HepG2 (cell line): ENCODE data around the gene GATA3. TPM values are rescaled to one million over a fixed set of nuclear protein-coding genes. Genes with fewer than 3 reads are reported as not detected.

ENCODE experiments used
- ATAC-seq: fragments of 200-7000 bp; cut with Tn5 transposase; 3 replicates; pipeline ENCODE4 v1.9.1; 2020; ENCODE audit warnings: mild to moderate bottlenecking, moderate library complexity
- BruUV-seq: library from RNA; stranded (reverse); fragments of 400-500 nt; replicated peaks from 2 replicates; lab custom pipeline; 2021; lab: Mats Ljungman, UMichigan
- CTCF ChIA-PET: fragments of 300-600 bp; formaldehyde crosslinking; extraction: SDS; loops from one replicate; lab custom pipeline; 2021; ENCODE audit warnings: low total read pairs, inconsistent platforms, low intra/inter-chr PET ratio; lab: Yijun Ruan, JAX
- POLR2A ChIA-PET: fragments of 350-600 bp; sonication (Branson Sonifier 250); formaldehyde crosslinking; loops from one replicate; lab custom pipeline; 2020; ENCODE audit warnings: antibody characterized with exemption, inconsistent platforms; lab: Yijun Ruan, JAX
- DNase-seq: peaks from one replicate; pipeline ENCODE4 v3.0.0-alpha.2; 2015; ENCODE audit warnings: low spot score
- FAIRE-seq: peaks from 3 replicates; lab custom pipeline; 2011; peaks lifted over from hg19 to GRCh38; lab: Jason Lieb, UNC
- H2AFZ ChIP-seq: one replicate; pipeline ENCODE4 v1.6.1; 2011; ENCODE audit warnings: low read length, inconsistent platforms
- H3K27ac ChIP-seq: fragments of 300-600 bp; 3 replicates; pipeline ENCODE4 v1.8.0; 2011; ENCODE audit warnings: mixed run types, mild to moderate bottlenecking, mixed read lengths, low read length, inconsistent platforms; ENCODE audit not compliant: insufficient read depth; ENCODE audit errors: extremely low read length
- H3K27me3 ChIP-seq, 2 experiments: fragments of 200-600 bp in 1 of 2; 2 replicates in 1 of 2; 3 replicates in 1 of 2; pipeline versions ENCODE4 v1.6.0 to v1.8.0; 2011; ENCODE audit warnings: low read length in 2 of 2, mild to moderate bottlenecking in 2 of 2, moderate library complexity in 2 of 2, inconsistent platforms in 1 of 2; ENCODE audit not compliant: insufficient read depth in 2 of 2, control insufficient read depth in 1 of 2
- H3K36me3 ChIP-seq, 2 experiments: fragments of 200-600 bp in 1 of 2; replicated peaks in 1 of 2; 2 replicates in 1 of 2; 3 replicates in 1 of 2; pipeline versions ENCODE4 v1.5.1 to v1.8.0; 2011; ENCODE audit warnings: low read length in 2 of 2, inconsistent platforms in 1 of 2; ENCODE audit not compliant: insufficient read depth in 2 of 2, control insufficient read depth in 1 of 2
- H3K4me1 ChIP-seq: 2 replicates; pipeline ENCODE4 v1.5.1; 2012; ENCODE audit warnings: low read length, inconsistent platforms; ENCODE audit not compliant: insufficient read depth
- H3K4me2 ChIP-seq: 2 replicates; pipeline ENCODE4 v1.6.0; 2011; ENCODE audit warnings: low read depth, low read length, inconsistent platforms
- H3K4me3 ChIP-seq, 3 experiments: fragments of 200-600 bp in 1 of 3; sonication (generic), shearing (Covaris generic) in 1 of 3; replicated peaks in 1 of 3; 2 replicates each; pipeline ENCODE4 v1.5.1; 2011 to 2016; ENCODE audit warnings: low read length in 3 of 3, inconsistent platforms in 2 of 3, low read depth in 2 of 3, mild to moderate bottlenecking in 2 of 3, control low read depth in 1 of 3, mixed read lengths in 1 of 3; ENCODE audit not compliant: insufficient read depth in 1 of 3
- H3K79me2 ChIP-seq: one replicate; pipeline ENCODE4 v1.6.1; 2011; ENCODE audit warnings: low read length, inconsistent platforms; ENCODE audit not compliant: insufficient read depth
- H3K9ac ChIP-seq: 2 replicates; pipeline ENCODE4 v1.6.0; 2011; ENCODE audit warnings: mild to moderate bottlenecking, low read depth, low read length, inconsistent platforms; ENCODE audit not compliant: insufficient read depth
- H3K9me3 ChIP-seq: 2 replicates; pipeline ENCODE4 v1.5.1; 2012; ENCODE audit warnings: mild to moderate bottlenecking, low read length
- H4K20me1 ChIP-seq: 2 replicates; pipeline ENCODE4 v1.6.0; 2011; ENCODE audit warnings: inconsistent platforms, mild to moderate bottlenecking, low read length, moderate library complexity; ENCODE audit not compliant: insufficient read depth
- ESRRA ChIP-seq: sonication (generic); formaldehyde crosslinking; IDR thresholded peaks from 2 replicates; pipeline ENCODE4 v1.5.1; 2020; ENCODE audit warnings: mild to moderate bottlenecking, low read depth, missing genetic modification reagents
- FOXK2 ChIP-seq: fragments of 450-650 bp; IDR thresholded peaks from 2 replicates; pipeline ENCODE4 v1.6.1; 2016
- KAT8 ChIP-seq: IDR thresholded peaks from 2 replicates; pipeline ENCODE4 v1.6.1; 2016; ENCODE audit warnings: missing genetic modification reagents, missing compliant biosample characterization
- MYNN ChIP-seq: sonication (generic); formaldehyde crosslinking; IDR thresholded peaks from 2 replicates; pipeline ENCODE4 v1.4.0; 2020; ENCODE audit warnings: mild to moderate bottlenecking, low read depth, missing genetic modification reagents
- ZNF329 ChIP-seq: sonication (generic); formaldehyde crosslinking; IDR thresholded peaks from 2 replicates; pipeline ENCODE4 v1.9.0; 2021; ENCODE audit warnings: low read depth, mild to moderate bottlenecking, missing genetic modification reagents
- ZNF383 ChIP-seq: sonication (generic); formaldehyde crosslinking; IDR thresholded peaks from 2 replicates; pipeline ENCODE4 v1.4.0; 2020; ENCODE audit warnings: missing genetic modification reagents, mild to moderate bottlenecking, borderline replicate concordance
- WGBS: methylation state at CpG from one replicate; pipeline ENCODE4 v1.1.6; 2017; ENCODE audit warnings: low lambda C conversion rate; 5-methylcytosine and 5-hydroxymethylcytosine counted together
- in situ Hi-C: cut with HindIII; loops from 2 replicates; pipeline ENCODE4 v1.10.0; 2017; ENCODE audit warnings: low pct_unique_long_range_greater_than_20kb; ENCODE audit not compliant: extremely low pct_ligation_motif_present
- intact Hi-C: fragments of 100-400 bp; cut with micrococcal nuclease; formaldehyde crosslinking; loops from one replicate; pipeline ENCODE4 v1.10.0; 2022; ENCODE audit not compliant: unreplicated experiment
- polyA plus RNA-seq, 8 experiments: library from polyadenylated mRNA; depleted of rRNA in 3 of 8; stranded (reverse) in 7 of 8; unstranded in 1 of 8; fragments of >200 nt; fragmentation: Illumina TruSeq in 4 of 8; extraction: Trizol in 4 of 8; gene quantifications; 2 replicates each; pipeline versions ENCODE4 v1.2.1 to v1.2.3, GENCODE V29; 2011 to 2016; ENCODE audit warnings: low read depth in 4 of 8, missing spikeins in 1 of 8, mixed read lengths in 1 of 8; ENCODE audit not compliant: insufficient read depth in 1 of 8
- total RNA-seq, 5 experiments: library from RNA; depleted of rRNA; stranded (reverse); fragments of >200 nt; fragmentation: Illumina TruSeq; extraction: Trizol; gene quantifications; 2 replicates each; pipeline ENCODE4 v1.2.3, GENCODE V29; 2016; ENCODE audit warnings: low read depth in 1 of 5
- TF ChIP-seq, protein P1 (sequence below): IDR thresholded peaks from 2 replicates; pipeline ENCODE4 v1.6.1; 2016; ENCODE audit warnings: missing compliant biosample characterization, missing genetic modification reagents, borderline replicate concordance
- TF ChIP-seq, protein P2 (sequence below): sonication (generic); formaldehyde crosslinking; IDR thresholded peaks from 2 replicates; pipeline ENCODE4 v1.4.0; 2020; ENCODE audit warnings: mild to moderate bottlenecking, missing genetic modification reagents

The GATA3 gene
- total and polyA plus RNA-seq, 2 of the 13 experiments (the other 11 are each of a cell fraction or from before 2014, with no cell fraction given) = not detected

DNA sequence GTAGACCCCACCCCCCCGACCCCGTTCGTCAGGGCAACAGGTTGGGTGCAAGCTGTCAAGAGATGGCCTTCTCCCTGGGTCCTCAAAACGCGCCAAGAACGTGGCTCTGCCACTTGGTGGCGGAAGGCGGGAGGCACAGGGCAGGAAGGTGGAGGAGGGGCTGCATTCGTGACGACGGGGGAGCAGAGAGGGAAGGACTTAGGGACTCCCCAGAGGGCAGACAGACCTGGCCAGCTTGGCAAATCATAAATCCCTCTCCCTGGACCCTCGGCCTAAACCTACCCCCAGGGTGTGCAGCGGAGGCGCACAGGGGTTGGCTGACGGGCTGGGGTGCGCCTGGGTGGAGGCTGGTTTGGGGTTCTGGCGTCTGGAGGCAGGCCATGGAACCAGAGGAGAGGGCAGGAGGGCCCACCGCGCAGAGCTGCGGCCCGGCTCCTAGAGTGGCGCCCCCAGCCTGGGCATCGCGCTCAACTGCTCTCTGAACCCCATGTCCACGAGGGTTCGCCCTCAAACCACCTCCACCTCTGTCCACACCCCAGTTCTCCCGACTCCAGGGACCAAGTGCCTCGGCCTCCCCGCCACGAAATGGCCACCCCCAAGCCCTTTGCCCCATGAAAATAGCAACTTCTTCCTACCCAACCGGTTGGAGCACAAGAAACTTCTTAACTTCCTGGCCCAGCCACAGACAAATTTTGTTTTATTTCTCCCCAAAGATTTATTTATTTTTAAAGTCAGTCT is 10.8 kb upstream of the GATA3 start:
- CTCF ChIA-PET = no interaction called here
- H3K27me3 ChIP-seq = peaks cover 36 to 94% of the 10 kb centered on the region in 2 experiments
- in situ Hi-C loops = no loop called here

More for the DNA sequence above, 10.8 kb upstream of the GATA3 start:
- Histone ChIP-seq H3K27ac (no peak overlapping the region), H3K9me3 (no peaks in the 10 kb centered on the region), H2AFZ (no peak overlapping the region), H3K36me3 (no peaks in the 10 kb centered on the region), H4K20me1 (peaks cover 16% of the 10 kb centered on the region; the same call in 1 of the 2 replicates), H3K4me3 (no peak overlapping the region), H3K4me1 (peaks cover 17% of the 10 kb centered on the region), H3K79me2 (no peaks in the 10 kb centered on the region), H3K9ac (no peak overlapping the region), H3K4me2 (no peak overlapping the region)
- FAIRE-seq = no peak
- no peak for ATAC-seq
- intact Hi-C loops = no loop called here
- no TSS peak for BruUV-seq
- TF ChIP-seq ZNF329 (CRISPR knock-in tag) = no peak
- no peak for TF ChIP-seq KAT8 (CRISPR knock-in tag)
- no peak for TF ChIP-seq MYNN (CRISPR knock-in tag)
- TF ChIP-seq ESRRA = no peak
- TF ChIP-seq FOXK2 = no peak
- TF ChIP-seq ZNF383 = no peak
- TF ChIP-seq, protein P1, sequence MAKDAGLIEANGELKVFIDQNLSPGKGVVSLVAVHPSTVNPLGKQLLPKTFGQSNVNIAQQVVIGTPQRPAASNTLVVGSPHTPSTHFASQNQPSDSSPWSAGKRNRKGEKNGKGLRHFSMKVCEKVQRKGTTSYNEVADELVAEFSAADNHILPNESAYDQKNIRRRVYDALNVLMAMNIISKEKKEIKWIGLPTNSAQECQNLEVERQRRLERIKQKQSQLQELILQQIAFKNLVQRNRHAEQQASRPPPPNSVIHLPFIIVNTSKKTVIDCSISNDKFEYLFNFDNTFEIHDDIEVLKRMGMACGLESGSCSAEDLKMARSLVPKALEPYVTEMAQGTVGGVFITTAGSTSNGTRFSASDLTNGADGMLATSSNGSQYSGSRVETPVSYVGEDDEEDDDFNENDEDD = peak; percentile 34; the same call in 1 of the 2 replicates
- TF ChIP-seq, protein P2, sequence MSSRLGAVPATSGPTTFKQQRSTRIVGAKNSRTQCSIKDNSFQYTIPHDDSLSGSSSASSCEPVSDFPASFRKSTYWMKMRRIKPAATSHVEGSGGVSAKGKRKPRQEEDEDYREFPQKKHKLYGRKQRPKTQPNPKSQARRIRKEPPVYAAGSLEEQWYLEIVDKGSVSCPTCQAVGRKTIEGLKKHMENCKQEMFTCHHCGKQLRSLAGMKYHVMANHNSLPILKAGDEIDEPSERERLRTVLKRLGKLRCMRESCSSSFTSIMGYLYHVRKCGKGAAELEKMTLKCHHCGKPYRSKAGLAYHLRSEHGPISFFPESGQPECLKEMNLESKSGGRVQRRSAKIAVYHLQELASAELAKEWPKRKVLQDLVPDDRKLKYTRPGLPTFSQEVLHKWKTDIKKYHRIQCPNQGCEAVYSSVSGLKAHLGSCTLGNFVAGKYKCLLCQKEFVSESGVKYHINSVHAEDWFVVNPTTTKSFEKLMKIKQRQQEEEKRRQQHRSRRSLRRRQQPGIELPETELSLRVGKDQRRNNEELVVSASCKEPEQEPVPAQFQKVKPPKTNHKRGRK = no peak
- whole genome bisulfite sequencing = 29% methylated on average over 14 of the region's 31 CpGs
- DNase-seq = no peak
- POLR2A ChIA-PET = no interaction called here
